NCI-H2107 treated with DMSO at 0.1 percent for 48 hours (cell line): ENCODE results near the gene MLLT3.
A peak's percentile ranks its signal among the peaks of the same experiment; 100 is the strongest.

Source experiments
- DNase-seq: peaks from one replicate; lab custom pipeline; 2025; ENCODE audit not compliant: unreplicated experiment; lab: John Stamatoyannopoulos, UW

MLLT3 gene

DNA sequence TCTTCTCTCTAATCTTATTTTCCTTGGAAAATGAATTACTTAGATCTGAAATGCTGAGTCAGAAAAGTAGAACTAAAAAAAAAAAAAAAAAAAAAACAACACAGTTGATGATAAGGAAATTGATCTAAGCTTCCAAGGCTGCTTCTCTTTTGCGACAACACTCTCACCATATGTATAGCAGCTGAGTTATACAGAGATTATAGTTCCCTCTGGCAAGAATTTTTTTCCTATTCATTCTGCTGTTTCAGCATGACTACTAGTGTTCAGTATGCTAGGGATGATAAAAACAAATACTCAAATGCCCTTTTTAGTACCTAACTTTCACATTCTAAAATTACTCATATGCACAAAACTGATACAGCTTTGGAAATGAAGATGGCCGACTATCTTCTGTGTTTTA is 267.3 kb downstream of the MLLT3 start:
- no peak for DNase-seq

DNA sequence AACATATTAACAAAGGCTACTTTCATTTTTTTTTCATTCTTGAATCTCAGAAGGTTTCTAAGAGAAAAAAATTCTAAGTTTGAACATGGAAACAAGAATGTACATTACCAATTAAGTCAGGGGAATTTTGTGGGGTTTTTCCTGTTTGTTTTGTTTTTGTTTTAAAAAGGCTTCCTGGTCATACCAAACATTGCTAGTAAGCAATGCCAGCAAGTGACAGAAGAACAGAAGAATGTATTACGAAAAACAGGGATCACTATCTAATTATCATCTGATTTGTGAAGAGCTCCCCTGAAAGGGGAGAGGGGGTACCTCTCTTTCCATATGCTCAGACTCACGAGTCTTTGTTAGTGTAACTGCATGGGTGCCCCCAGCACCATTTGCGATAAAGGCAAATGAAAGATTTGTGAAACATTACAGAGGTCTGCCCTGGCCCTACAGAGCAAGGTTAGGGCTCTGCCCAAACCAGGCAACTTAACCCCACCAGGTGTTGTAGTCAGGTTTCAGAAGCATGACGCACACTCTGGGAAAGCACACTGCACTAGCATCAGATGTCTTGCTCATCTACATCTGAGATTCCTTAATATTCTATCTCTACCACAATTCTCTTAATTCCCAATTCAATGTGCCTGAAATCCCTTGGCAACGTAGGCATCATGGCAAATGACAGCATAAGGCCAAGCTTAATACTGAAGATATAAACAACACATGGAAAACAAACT is 268.2 kb downstream of the MLLT3 start:
- no peak for DNase-seq

- DNase-seq: no peak
Measured at GRCh38 chr9:20353524-20353923, 268.8 kb downstream of the MLLT3 start.

DNA sequence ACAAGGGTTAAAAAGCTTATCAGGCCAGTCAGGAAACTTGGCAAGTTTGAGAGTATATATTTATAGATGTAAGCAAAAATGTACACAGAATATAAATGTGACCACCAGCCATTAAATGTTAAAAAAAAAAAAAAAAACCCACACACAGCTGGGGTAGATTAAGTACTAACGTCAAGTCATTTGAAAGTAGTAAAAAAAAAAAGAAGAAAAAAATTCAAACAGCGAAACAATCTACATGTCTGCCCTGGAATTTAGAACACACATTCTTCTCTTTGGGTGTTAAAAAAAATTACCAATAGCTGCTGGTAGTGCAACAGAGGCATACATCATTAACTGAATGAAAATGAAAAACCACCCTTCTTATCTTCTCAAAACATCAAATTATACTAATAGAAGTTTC is 269.7 kb downstream of the MLLT3 start:
- DNase-seq: no peak

- no peak for DNase-seq
Measured at GRCh38 chr9:20351715-20352114, 270.6 kb downstream of the MLLT3 start.

- DNase-seq: no peak
Measured at GRCh38 chr9:20349568-20349967, 272.7 kb downstream of the MLLT3 start.

DNA sequence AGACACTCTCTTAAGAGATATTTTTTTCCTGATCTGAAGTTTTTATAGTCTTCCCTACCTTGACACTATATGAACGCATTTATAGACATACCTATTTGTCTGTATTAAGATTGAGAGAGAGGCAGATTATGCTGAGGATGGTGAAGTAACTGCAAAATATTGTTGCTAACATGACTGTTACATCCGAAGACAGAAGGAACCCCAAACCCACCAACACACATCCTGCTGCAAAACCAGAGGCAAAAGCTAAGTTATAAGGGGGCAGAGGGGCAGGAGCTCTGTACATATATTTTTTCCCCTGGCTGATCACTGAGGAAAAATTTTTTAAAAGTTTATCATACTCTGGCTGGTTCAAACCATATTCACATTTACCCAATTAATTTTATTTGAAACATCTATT is 279.0 kb downstream of the MLLT3 start:
- no peak for DNase-seq

DNA sequence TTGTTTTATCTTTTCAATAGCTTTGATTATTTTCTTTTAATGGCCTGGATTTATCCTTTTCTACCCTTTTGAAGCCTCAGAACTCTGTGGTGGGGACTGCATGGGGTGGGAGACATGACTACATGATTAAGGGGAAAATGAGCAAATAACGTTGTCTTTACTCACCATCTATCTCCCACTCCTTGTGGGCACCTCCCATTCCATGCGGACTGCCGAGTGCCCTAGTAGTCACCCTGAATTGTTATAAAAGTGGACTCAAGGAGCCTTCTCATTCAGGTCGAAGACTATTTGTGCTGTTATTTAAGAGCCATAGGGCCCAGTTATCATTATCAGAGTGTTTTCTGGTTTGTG is 281.8 kb downstream of the MLLT3 start:
- no peak for DNase-seq

- DNase-seq: no peak
Measured at GRCh38 chr9:20335668-20336332, 286.5 kb downstream of the MLLT3 start.

DNA sequence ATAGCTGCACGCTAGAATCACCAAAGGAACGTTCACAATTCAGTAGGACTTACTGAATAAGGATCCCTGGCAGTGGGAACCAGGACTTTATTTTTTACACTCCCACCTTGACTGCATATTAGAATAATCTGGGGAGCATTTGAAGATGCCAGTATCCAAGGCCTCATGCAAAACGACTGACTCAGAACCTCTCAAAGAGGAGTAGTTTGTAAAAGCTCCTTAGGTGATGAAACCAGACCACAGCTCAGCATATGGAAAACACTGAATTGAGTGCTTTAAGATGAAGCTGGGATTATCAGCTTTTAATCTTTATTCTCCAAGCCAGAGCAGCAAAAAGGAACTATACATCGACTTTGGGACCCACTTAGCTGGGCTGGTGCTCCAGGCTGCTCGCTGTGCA is 288.3 kb downstream of the MLLT3 start:
- DNase-seq: no peak

- DNase-seq: no peak
Measured at GRCh38 chr9:20331095-20331685, 291.1 kb downstream of the MLLT3 start.

DNA sequence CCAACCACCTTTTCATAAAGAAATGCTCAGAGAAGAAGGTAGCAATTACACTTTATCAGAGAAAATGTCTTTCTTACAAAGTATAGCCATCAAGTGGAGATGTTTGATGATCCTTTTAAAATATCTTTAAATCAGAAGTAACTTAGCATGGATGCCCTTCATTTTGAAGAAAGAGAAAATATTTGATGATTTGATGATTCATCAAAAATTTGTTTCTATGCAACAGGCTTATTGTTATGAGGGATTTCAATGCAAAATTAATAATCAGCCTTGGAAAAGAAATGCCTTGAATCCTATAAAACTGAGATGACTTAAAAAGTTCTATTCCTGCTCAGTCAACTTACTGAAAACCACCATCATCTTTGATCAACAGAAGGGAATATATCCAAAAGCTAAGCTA is 291.6 kb downstream of the MLLT3 start:
- no peak for DNase-seq

DNA sequence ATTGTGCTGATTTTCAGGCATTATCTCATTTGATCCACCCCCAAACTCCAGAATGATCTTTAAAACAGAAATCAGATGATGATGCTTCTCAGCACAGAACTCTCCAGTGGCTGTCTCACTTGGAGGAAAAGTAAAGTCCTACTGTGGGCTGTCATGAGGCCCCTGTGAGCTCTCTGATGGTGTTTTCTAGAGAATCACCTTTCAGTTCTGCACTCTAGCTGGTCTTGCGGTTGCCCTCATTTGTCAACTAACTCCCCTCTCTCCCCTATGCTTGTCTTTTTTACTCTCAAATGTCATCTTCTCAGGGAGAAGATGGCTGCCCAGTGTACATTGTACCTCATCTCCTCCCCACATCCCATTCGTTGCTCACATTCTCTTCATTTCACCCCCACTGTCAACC is 295.8 kb downstream of the MLLT3 start:
- no peak for DNase-seq

DNA sequence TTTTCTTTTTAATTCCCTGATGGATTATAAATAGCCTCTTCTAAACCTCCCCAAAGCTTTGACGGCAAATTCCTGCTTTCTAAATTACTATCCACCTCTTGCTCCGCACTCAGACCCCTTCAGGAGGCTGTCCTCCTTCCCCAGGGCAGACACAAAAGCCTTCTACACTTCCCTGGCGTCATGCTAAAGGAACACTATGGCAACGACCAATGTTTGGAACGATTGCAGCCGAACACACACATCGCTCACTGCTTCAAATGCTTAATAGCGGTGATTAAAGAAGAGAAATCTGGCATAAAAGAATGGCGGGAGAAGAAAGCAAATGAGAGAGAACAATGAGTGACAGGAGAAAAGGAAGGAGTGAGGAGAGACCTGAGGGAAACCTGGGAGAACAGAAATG is 297.3 kb downstream of the MLLT3 start:
- DNase-seq: no peak

- DNase-seq: no peak
Measured at GRCh38 chr9:20322212-20322611, 300.1 kb downstream of the MLLT3 start.

DNA sequence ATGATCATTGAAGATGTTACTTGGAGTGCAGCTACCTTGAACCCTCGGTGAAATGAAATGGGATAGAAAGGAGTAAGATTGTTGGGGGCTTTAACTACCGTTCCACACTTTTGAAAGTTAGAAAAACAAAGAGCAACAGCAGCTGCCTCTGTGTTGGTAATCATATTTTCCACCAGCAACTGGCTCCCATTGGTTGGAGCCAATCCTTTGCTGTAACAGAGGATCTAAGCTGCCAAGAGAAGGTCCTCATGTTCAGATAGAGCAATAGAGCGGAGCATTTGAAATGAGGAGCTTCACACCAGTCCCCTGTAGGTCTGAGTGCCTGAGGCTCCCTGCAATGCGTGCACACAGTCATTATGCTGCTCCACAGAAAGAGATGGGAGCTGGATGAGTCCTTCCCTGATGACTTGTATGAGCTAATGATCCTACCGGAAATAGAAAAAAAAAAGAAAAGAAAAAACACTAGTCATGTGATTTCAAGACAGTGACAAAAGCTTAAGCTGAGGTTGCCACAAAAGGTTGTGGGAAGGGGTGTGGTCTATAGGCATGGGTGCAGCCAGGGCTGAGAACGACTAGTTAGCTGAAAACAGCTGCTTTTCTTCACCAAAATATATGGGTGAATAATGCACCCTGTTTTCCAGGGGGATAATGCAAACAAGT is 300.7 kb downstream of the MLLT3 start:
- DNase-seq: no peak

- no peak for DNase-seq
Measured at GRCh38 chr9:20320921-20321320, 301.4 kb downstream of the MLLT3 start.

GRCh38 chr9:20319641-20320337 is 302.5 kb downstream of the MLLT3 start:
- peak; percentile 57 for DNase-seq

- no peak for DNase-seq
Measured at GRCh38 chr9:20319241-20319640, 303.1 kb downstream of the MLLT3 start.

- DNase-seq: no peak
Measured at GRCh38 chr9:20317701-20318100, 304.6 kb downstream of the MLLT3 start.

- DNase-seq: no peak
Measured at GRCh38 chr9:20316372-20316771, 305.9 kb downstream of the MLLT3 start.
